Peyer's patch (tissue), 4 donors: ENCODE results near the gene IDI1. TPM values are rescaled to one million over a fixed set of nuclear protein-coding genes. Genes with fewer than 3 reads are reported as not detected.

ENCODE experiments used
- DNase-seq, 3 donors: peaks; one replicate each; pipeline ENCODE4 v3.0.0-alpha.2; 2017 to 2019
- H3K27ac ChIP-seq, 4 donors: fragments of 200-600 bp; sonication (generic); one replicate each; pipeline ENCODE4 v1.5.1; 2016 to 2019
- H3K27me3 ChIP-seq, 2 donors: fragments of 200-600 bp; sonication (generic); one replicate each; pipeline ENCODE4 v1.5.1; 2019
- H3K36me3 ChIP-seq, 3 donors: fragments of 200-600 bp; sonication (generic); one replicate each; pipeline ENCODE4 v1.5.1; 2016 to 2019
- H3K4me1 ChIP-seq, 4 donors: fragments of 200-600 bp; sonication (generic); one replicate each; pipeline ENCODE4 v1.5.1; 2016 to 2019
- H3K4me3 ChIP-seq, 4 donors: fragments of 200-600 bp; sonication (generic); 1 replicate in 3 of 4; 2 replicates in 1 of 4; pipeline ENCODE4 v1.5.1; 2016 to 2019; ENCODE audit warnings: mild to moderate bottlenecking in 1 of 4
- H3K9me3 ChIP-seq, 4 donors: fragments of 200-600 bp; sonication (generic); one replicate each; pipeline ENCODE4 v1.5.1; 2016 to 2019; ENCODE audit warnings: mild to moderate bottlenecking in 1 of 4
- CTCF ChIP-seq, 6 experiments: fragments of 450-650 bp in 4 of 6; fragments of 200-600 bp in 2 of 6; sonication (generic) in 1 of 6; IDR thresholded peaks; one replicate each; pipeline ENCODE4 v1.5.1; 2017 to 2019; ENCODE audit warnings: antibody characterized with exemption in 6 of 6, mild to moderate bottlenecking in 3 of 6, moderate library complexity in 1 of 6
- POLR2A ChIP-seq, 2 donors: fragments of 450-650 bp; IDR thresholded peaks; one replicate each; pipeline ENCODE4 v1.5.1; 2017; ENCODE audit warnings: antibody characterized with exemption in 2 of 2, mild to moderate bottlenecking in 2 of 2, moderate library complexity in 2 of 2
- total RNA-seq, 4 donors: library from RNA; depleted of rRNA; stranded (reverse); fragments of >200 nt; gene quantifications; one replicate each; pipeline ENCODE4 v1.1.0, GENCODE V29; 2016

The IDI1 gene
- total RNA-seq, 4 donors from 2014 or later = 52.0 to 71.0 (median 60.5) TPM

GRCh38 chr10:1034758-1035157 lies 14.2 kb downstream of the IDI1 start:
- no peak for DNase-seq
- Histone ChIP-seq H3K27me3 (no peaks in the 10 kb centered on the region), H3K4me3 (no peak overlapping the region), H3K9me3 (no peaks in the 10 kb centered on the region), H3K4me1 (peaks cover 0 to 7% (median 0%) of the 10 kb centered on the region in 4 donors), H3K36me3 (peaks cover 0 to 8% (median 0%) of the 10 kb centered on the region in 3 donors), H3K27ac (no peak overlapping the region)
- TF ChIP-seq CTCF (IDR thresholded peaks at IDR 0.05) = no peak
- no peak for TF ChIP-seq POLR2A (IDR thresholded peaks at IDR 0.05)

- Histone ChIP-seq H3K4me1 (peaks cover 0 to 7% (median 0%) of the 10 kb centered on the region in 4 donors), H3K4me3 (no peak overlapping the region), H3K36me3 (no peaks in the 10 kb centered on the region), H3K9me3 (no peaks in the 10 kb centered on the region), H3K27me3 (no peaks in the 10 kb centered on the region), H3K27ac (no peak overlapping the region)
- DNase-seq = no peak
- TF ChIP-seq CTCF (IDR thresholded peaks at IDR 0.05) = no peak
- TF ChIP-seq POLR2A (IDR thresholded peaks at IDR 0.05) = no peak
Observed at GRCh38 chr10:1033601-1034000, 15.3 kb downstream of the IDI1 start.

- H3K4me3 ChIP-seq = no peak overlapping the region
- TF ChIP-seq POLR2A (IDR thresholded peaks at IDR 0.05) = no peak
- no peak for TF ChIP-seq CTCF (IDR thresholded peaks at IDR 0.05)
- no peak for DNase-seq
- no peaks in the 10 kb centered on the region for H3K36me3 ChIP-seq
- H3K27ac ChIP-seq = no peak overlapping the region
- no peaks in the 10 kb centered on the region for H3K27me3 ChIP-seq
- H3K4me1 ChIP-seq = no peaks in the 10 kb centered on the region
- H3K9me3 ChIP-seq = no peaks in the 10 kb centered on the region
Observed at GRCh38 chr10:1029838-1030237, 19.1 kb downstream of the IDI1 start.

GRCh38 chr10:1026578-1026977 lies 22.3 kb downstream of the IDI1 start:
- no peaks in the 10 kb centered on the region for H3K4me1 ChIP-seq
- no peaks in the 10 kb centered on the region for H3K9me3 ChIP-seq
- DNase-seq = no peak
- H3K36me3 ChIP-seq = no peaks in the 10 kb centered on the region
- H3K4me3 ChIP-seq = no peak overlapping the region
- no peaks in the 10 kb centered on the region for H3K27me3 ChIP-seq
- no peak overlapping the region for H3K27ac ChIP-seq
- TF ChIP-seq POLR2A (IDR thresholded peaks at IDR 0.05) = no peak
- TF ChIP-seq CTCF (IDR thresholded peaks at IDR 0.05) = no peak

GRCh38 chr10:1025683-1026082 lies 23.2 kb downstream of the IDI1 start, which contains the start of gene IDI2:
Gene IDI2, minus strand, starts transcription at chr10:1025859. Its CDS starts 1,136 bp downstream, at chr10:1024723.
- no peaks in the 10 kb centered on the region for H3K9me3 ChIP-seq
- no peak for TF ChIP-seq POLR2A (IDR thresholded peaks at IDR 0.05)
- TF ChIP-seq CTCF (IDR thresholded peaks at IDR 0.05) = no peak

GRCh38 chr10:1024103-1024502 lies 24.8 kb downstream of the IDI1 start:
- H3K4me3 ChIP-seq = no peak overlapping the region
- TF ChIP-seq CTCF (IDR thresholded peaks at IDR 0.05) (no peak), POLR2A (IDR thresholded peaks at IDR 0.05) (no peak)

More at GRCh38 chr10:1025683-1026082, 23.2 kb downstream of the IDI1 start, which contains the start of gene IDI2:
- no peak within 1 kb of the TSS for H3K27ac ChIP-seq
- no peak for DNase-seq
- no peaks in the 10 kb centered on the region for H3K27me3 ChIP-seq
- H3K4me3 ChIP-seq = no peak within 1 kb of the TSS
- no peaks in the 10 kb centered on the region for H3K36me3 ChIP-seq
- no peaks in the 10 kb centered on the region for H3K4me1 ChIP-seq

More at GRCh38 chr10:1024103-1024502, 24.8 kb downstream of the IDI1 start:
- Histone ChIP-seq H3K9me3 (no peaks in the 10 kb centered on the region), H3K27ac (no peak overlapping the region), H3K4me1 (no peaks in the 10 kb centered on the region), H3K36me3 (peaks cover 0 to 13% (median 0%) of the 10 kb centered on the region in 3 donors), H3K27me3 (no peaks in the 10 kb centered on the region)
- no peak for DNase-seq
